SK-N-MC (cell line): ENCODE results near the gene ANGPTL2.

Experiments used
- EZH2 ChIP-seq: fragments of 200-600 bp; sonication (generic); IDR thresholded peaks from one replicate; pipeline ENCODE4 v1.6.1; 2017; ENCODE audit warnings: antibody characterized with exemption
- FOXP2 ChIP-seq: optimal IDR thresholded peaks from 2 replicates; pipeline ENCODE3; 2011; ENCODE audit warnings: mild to moderate bottlenecking, moderate library complexity; ENCODE audit not compliant: insufficient read depth; ENCODE audit errors: extremely low read length, control extremely low read depth
- POLR2AphosphoS5 ChIP-seq: IDR thresholded peaks from 2 replicates; pipeline ENCODE4 v1.6.1; 2012; ENCODE audit warnings: mild to moderate bottlenecking, low read depth, low read length, borderline replicate concordance

GRCh38 chr9:127059030-127059429 is 63.4 kb downstream of the ANGPTL2 start:
- no peak for TF ChIP-seq FOXP2
- no peak for TF ChIP-seq EZH2
- TF ChIP-seq POLR2AphosphoS5: no peak
